ENCODE results near the gene FABP1.

The FABP1 gene

DNA sequence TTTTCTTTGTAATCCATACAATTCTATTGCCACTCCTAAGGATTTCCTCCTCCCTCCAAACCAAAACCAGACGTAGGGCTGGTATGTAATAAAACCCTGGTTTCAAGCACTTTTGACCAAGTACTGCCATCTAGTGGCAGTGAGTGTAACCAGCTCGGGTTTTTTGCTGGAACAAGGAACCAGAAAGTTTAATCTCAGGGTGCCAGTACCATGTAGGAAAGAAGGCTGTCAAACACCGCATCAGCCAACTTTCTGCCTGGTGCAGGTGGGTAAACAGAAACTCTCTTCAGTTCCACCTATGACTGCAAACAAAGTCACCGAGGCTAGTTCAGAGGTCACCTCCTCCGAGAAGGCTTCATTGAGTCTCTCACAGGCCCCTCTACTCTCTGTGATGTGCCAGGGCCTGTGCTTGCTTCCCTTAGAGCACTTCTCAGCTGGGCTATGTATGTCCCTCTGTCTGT is 32.1 kb upstream of the FABP1 start:
- Histone ChIP-seq H3K4me2 (ENCODE audit: low read length) (no peak overlapping the region), H3K4me1 (ENCODE audit: control insufficient read depth, insufficient read depth, low read length) (no peaks in the 10 kb centered on the region), H3K36me3 (ENCODE audit: insufficient read depth, low read length) (no peaks in the 10 kb centered on the region), H3K9me3 (replicated peaks; ENCODE audit: low read length) (no peaks in the 10 kb centered on the region), H3K27me3 (ENCODE audit: control insufficient read depth, insufficient read depth, low read length) (peaks cover 14% of the 10 kb centered on the region), H3K4me3 (ENCODE audit: low read length) (no peak overlapping the region), H3K9ac (ENCODE audit: low read depth, low read length) (no peak overlapping the region)

DNA sequence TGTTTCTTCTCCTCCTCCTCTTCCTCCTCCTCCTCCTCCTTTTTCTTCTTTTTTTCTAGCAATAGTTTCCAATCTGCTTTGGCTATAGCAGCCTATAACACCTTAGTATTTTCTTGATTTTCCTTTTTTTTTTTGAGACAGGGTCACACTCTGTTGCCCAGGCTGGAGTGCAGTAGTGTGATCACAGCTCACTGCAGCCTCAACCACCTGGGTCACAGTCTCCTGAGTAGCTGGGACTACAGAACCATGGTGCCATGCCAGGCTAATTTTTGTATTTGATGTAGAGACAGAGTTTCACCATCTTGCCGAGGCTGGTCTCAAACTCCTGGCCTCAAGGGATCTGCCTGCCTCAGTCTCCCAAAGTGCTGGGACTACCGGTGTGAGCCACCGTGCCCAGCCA is 31.6 kb upstream of the FABP1 start:
- Histone ChIP-seq H3K4me1 (ENCODE audit: control insufficient read depth, insufficient read depth, low read length) (no peaks in the 10 kb centered on the region), H3K9ac (ENCODE audit: low read depth, low read length) (no peak overlapping the region), H3K9me3 (replicated peaks; ENCODE audit: low read length) (no peaks in the 10 kb centered on the region), H3K36me3 (ENCODE audit: insufficient read depth, low read length) (no peaks in the 10 kb centered on the region), H3K4me2 (ENCODE audit: low read length) (no peak overlapping the region), H3K27me3 (ENCODE audit: control insufficient read depth, insufficient read depth, low read length) (peaks cover 15% of the 10 kb centered on the region), H3K4me3 (ENCODE audit: low read length) (no peak overlapping the region)

DNA sequence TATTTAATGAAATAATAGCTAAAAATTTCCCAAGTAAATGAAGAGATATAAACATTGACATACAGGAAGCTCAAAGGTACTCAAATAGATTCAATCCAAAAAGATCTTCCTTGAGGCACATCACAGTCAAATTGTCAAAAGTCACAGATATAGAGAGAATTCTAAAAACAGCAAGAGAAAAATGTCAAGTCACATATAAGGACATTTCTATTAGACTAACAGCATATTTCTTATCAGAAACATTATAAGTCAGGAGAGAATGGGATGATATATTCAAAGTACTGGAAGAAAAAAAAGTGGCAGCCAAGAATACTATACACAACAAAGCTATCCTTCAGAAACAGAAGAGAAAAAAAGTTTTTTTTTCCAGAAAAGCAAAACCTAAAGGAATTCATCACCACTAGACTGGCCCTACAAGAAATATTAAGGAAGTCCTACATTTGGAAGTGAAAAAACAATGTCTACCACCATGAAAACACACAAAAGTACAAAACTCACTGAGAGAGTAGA is 21.1 kb upstream of the FABP1 start:
- Histone ChIP-seq H3K36me3 (ENCODE audit: insufficient read depth, low read length) (no peaks in the 10 kb centered on the region), H3K9ac (ENCODE audit: low read depth, low read length) (no peak overlapping the region), H3K4me1 (ENCODE audit: control insufficient read depth, insufficient read depth, low read length) (no peaks in the 10 kb centered on the region), H3K4me3 (ENCODE audit: low read length) (no peak overlapping the region), H3K4me2 (ENCODE audit: low read length) (no peak overlapping the region), H3K27me3 (ENCODE audit: control insufficient read depth, insufficient read depth, low read length) (peaks cover 3% of the 10 kb centered on the region), H3K9me3 (replicated peaks; ENCODE audit: low read length) (no peaks in the 10 kb centered on the region)

DNA sequence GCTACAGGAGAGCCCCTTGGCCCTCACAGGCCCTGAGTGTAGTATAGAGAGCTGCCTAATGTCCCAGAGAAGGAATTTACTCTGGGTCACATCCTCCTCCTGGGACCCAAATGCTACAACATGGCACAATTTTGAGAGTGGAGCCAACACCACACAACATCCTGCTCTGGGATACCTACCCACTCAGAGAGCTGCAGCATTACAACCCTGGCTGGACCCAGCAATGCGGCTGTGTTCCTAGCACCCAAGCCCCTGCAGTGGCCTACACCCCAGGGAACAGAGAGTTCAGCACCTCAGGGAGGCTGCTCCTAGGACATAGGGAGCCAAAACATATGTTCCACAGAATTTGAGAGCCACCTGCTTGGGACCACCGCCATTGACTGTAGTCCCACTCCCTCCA is 19.3 kb upstream of the FABP1 start:
- Histone ChIP-seq H3K27me3 (ENCODE audit: control insufficient read depth, insufficient read depth, low read length) (peaks cover 10% of the 10 kb centered on the region), H3K9ac (ENCODE audit: low read depth, low read length) (no peak overlapping the region), H3K36me3 (ENCODE audit: insufficient read depth, low read length) (no peaks in the 10 kb centered on the region), H3K9me3 (replicated peaks; ENCODE audit: low read length) (no peaks in the 10 kb centered on the region), H3K4me2 (ENCODE audit: low read length) (no peak overlapping the region), H3K4me3 (ENCODE audit: low read length) (no peak overlapping the region), H3K4me1 (ENCODE audit: control insufficient read depth, insufficient read depth, low read length) (no peaks in the 10 kb centered on the region)

DNA sequence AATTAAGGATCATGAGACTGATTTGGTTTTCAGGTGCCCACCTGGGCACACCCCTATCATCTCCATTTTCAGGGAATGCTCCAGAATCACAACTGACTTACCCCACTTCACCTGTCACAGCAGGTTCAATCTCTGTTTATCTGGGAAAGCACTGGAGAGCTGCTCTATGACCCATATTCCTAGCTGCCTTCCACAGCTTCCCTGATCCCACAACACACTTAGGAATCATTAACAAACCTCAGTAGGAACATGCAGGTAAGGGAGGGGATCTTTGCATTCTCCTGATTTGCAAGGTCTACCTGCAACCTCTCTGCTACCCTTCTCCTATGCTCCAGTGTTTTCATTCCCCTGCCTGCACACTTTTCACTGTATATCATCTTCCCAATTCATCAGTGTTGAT is 18.7 kb upstream of the FABP1 start:
- no peaks in the 10 kb centered on the region for H3K4me1 ChIP-seq (ENCODE audit: control insufficient read depth, insufficient read depth, low read length)

DNA sequence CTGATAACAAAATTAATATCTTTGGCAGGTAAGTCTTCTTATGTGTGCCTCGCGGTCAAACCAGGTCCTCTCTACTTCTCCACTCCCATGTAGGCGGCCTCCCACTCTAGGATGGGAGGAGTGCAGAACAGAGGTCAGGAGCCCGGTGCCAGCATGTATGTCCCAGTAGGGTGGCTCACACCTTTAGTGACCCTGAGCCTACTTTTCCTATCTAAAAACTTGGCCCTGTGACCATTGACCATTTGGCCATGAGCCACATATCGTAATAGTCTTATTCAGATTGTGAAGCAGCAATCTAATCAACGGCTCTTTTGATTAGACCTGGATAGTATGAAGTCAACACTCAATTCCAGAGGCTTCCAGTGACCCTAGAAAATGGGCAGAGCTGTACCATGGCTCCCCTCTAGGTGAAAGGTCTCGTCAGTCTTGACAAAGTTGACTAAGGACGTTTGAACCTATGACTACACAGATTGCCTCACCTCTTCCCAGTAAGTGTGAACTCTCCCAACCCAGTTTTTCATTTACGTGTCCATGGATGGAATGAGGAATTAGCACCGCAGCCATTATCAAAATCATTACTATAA is 17.1 kb upstream of the FABP1 start:
- no peaks in the 10 kb centered on the region for H3K9me3 ChIP-seq (replicated peaks; ENCODE audit: low read length)
- no peak overlapping the region for H3K4me2 ChIP-seq (ENCODE audit: low read length)
- H3K9ac ChIP-seq (ENCODE audit: low read depth, low read length) = no peak overlapping the region
- H3K36me3 ChIP-seq (ENCODE audit: insufficient read depth, low read length) = no peaks in the 10 kb centered on the region
- H3K4me1 ChIP-seq (ENCODE audit: control insufficient read depth, insufficient read depth, low read length) = no peaks in the 10 kb centered on the region
- H3K4me3 ChIP-seq (ENCODE audit: low read length) = no peak overlapping the region
- H3K27me3 ChIP-seq (ENCODE audit: control insufficient read depth, insufficient read depth, low read length) = peaks cover 12% of the 10 kb centered on the region

More for the DNA sequence above, 18.7 kb upstream of the FABP1 start:
- Histone ChIP-seq H3K9me3 (replicated peaks; ENCODE audit: low read length) (no peaks in the 10 kb centered on the region), H3K4me3 (ENCODE audit: low read length) (no peak overlapping the region), H3K36me3 (ENCODE audit: insufficient read depth, low read length) (no peaks in the 10 kb centered on the region), H3K4me2 (ENCODE audit: low read length) (no peak overlapping the region), H3K9ac (ENCODE audit: low read depth, low read length) (no peak overlapping the region), H3K27me3 (ENCODE audit: control insufficient read depth, insufficient read depth, low read length) (peaks cover 10% of the 10 kb centered on the region)

DNA sequence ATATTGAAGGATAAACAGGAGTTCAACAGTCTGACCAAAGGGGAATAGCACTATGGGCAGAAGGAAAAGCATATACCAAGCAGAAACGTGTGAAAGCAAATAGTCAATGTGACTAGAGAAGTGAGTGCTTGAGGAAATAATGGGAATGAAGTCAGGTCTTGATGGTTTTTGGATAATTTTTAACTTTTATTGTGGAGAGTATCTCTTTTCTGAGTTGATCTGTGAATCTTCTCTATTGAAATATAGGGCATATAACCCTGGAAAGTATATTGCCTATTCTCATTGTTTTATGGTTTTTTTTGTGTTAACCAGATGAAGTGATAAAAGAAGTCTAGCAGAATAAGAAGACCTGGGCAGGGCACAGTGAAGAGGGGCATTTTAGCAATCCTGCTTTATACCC is 16.4 kb upstream of the FABP1 start:
- Histone ChIP-seq H3K4me1 (ENCODE audit: control insufficient read depth, insufficient read depth, low read length) (no peaks in the 10 kb centered on the region), H3K4me3 (ENCODE audit: low read length) (no peak overlapping the region), H3K4me2 (ENCODE audit: low read length) (no peak overlapping the region), H3K9me3 (replicated peaks; ENCODE audit: low read length) (no peaks in the 10 kb centered on the region), H3K36me3 (ENCODE audit: insufficient read depth, low read length) (no peaks in the 10 kb centered on the region), H3K27me3 (ENCODE audit: control insufficient read depth, insufficient read depth, low read length) (peaks cover 18% of the 10 kb centered on the region), H3K9ac (ENCODE audit: low read depth, low read length) (no peak overlapping the region)

DNA sequence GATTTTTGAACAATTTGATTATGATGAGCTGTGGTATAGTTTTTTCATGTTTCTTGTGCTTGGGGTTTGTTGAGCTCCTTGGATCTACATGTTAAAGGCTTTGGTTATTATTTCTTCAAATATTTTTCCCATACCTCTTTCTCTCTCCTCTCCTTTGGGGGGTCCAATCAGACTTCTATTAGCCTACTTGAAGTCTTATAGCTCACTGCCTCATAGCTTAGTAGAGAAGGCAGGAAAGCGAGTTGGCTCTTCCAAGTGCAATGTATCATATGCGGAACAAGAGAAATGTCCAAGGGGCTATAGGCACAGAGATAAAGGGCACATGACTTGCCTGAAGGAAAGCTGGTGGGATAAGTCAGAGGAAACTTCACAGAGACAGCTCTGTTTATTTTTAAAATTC is 14.1 kb upstream of the FABP1 start:
- no peak overlapping the region for H3K4me3 ChIP-seq (ENCODE audit: low read length)
- peaks cover 23% of the 10 kb centered on the region for H3K27me3 ChIP-seq (ENCODE audit: control insufficient read depth, insufficient read depth, low read length)
- no peaks in the 10 kb centered on the region for H3K4me1 ChIP-seq (ENCODE audit: control insufficient read depth, insufficient read depth, low read length)
- H3K36me3 ChIP-seq (ENCODE audit: insufficient read depth, low read length) = no peaks in the 10 kb centered on the region
- H3K9ac ChIP-seq (ENCODE audit: low read depth, low read length) = no peak overlapping the region
- H3K4me2 ChIP-seq (ENCODE audit: low read length) = no peak overlapping the region
- no peaks in the 10 kb centered on the region for H3K9me3 ChIP-seq (replicated peaks; ENCODE audit: low read length)

DNA sequence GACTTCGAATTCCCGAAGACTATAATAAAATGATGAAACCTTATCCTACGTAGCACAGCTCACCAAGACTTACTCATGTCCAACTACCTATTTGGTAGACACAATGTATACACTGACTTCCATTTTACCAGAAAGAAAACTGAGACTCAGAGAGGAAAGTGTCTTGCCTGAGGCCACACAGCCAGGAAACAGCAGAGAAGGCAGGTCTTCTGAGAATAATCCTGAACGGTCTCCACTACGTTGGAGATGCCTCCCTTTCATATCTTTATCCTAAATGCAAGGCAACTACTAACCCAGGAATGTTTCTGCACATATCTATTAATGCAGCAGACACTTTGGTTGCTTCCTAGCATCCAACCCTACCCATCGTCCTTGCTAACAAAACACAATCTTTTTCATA is 11.9 kb upstream of the FABP1 start:
- no peak overlapping the region for H3K4me2 ChIP-seq (ENCODE audit: low read length)
- peaks cover 23% of the 10 kb centered on the region for H3K27me3 ChIP-seq (ENCODE audit: control insufficient read depth, insufficient read depth, low read length)
- no peaks in the 10 kb centered on the region for H3K9me3 ChIP-seq (replicated peaks; ENCODE audit: low read length)
- H3K4me3 ChIP-seq (ENCODE audit: low read length) = no peak overlapping the region
- H3K4me1 ChIP-seq (ENCODE audit: control insufficient read depth, insufficient read depth, low read length) = no peaks in the 10 kb centered on the region
- H3K36me3 ChIP-seq (ENCODE audit: insufficient read depth, low read length) = no peaks in the 10 kb centered on the region
- no peak overlapping the region for H3K9ac ChIP-seq (ENCODE audit: low read depth, low read length)

DNA sequence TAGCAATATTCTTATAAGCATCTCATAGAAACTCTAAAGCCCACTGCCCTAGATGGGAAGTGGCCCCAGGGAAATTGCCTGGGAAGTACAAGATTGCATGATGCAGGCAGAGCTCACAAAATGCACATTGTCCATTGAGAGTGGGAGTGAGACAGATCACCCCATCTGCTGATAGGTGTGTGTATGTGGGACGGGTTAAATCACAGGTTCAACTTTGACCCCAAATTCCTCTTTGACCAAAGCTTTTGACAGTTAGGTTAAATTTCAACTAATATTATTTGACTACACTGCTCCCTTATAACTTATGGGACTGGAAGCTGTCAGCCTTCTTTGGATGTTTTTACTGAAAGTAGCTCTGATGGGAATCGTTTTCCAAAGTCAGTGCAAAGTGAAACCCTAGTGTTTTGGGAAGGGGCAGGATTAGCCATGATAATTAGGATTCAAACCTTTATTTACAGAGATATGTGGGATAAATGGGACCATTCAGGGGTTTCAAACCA is 11.4 kb upstream of the FABP1 start:
- Histone ChIP-seq H3K4me1 (ENCODE audit: control insufficient read depth, insufficient read depth, low read length) (no peaks in the 10 kb centered on the region), H3K36me3 (ENCODE audit: insufficient read depth, low read length) (no peaks in the 10 kb centered on the region), H3K9me3 (replicated peaks; ENCODE audit: low read length) (no peaks in the 10 kb centered on the region), H3K4me3 (ENCODE audit: low read length) (no peak overlapping the region), H3K27me3 (ENCODE audit: control insufficient read depth, insufficient read depth, low read length) (peaks cover 22% of the 10 kb centered on the region), H3K4me2 (ENCODE audit: low read length) (no peak overlapping the region), H3K9ac (ENCODE audit: low read depth, low read length) (no peak overlapping the region)

DNA sequence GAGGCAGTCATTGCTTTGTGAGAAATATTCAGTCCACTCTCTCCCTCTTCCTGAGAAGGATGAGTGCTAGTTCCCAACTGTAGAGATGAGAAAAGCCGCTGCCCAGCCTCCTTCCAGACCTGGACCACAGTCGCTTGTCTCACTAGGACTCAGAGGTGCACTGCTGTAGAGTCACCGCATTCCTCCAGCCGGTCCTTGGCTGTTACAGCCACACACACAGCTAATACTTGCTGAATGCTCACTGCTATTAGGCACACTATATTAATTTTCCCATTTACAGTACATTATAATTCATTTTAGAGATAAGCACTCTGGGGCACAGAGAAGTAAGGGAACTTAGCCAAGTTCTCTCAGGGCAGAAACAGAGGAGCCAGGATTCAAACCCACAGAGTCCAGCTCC is 10.0 kb upstream of the FABP1 start:
- Histone ChIP-seq H3K9me3 (replicated peaks; ENCODE audit: low read length) (no peaks in the 10 kb centered on the region), H3K4me1 (ENCODE audit: control insufficient read depth, insufficient read depth, low read length) (no peaks in the 10 kb centered on the region), H3K36me3 (ENCODE audit: insufficient read depth, low read length) (no peaks in the 10 kb centered on the region)

DNA sequence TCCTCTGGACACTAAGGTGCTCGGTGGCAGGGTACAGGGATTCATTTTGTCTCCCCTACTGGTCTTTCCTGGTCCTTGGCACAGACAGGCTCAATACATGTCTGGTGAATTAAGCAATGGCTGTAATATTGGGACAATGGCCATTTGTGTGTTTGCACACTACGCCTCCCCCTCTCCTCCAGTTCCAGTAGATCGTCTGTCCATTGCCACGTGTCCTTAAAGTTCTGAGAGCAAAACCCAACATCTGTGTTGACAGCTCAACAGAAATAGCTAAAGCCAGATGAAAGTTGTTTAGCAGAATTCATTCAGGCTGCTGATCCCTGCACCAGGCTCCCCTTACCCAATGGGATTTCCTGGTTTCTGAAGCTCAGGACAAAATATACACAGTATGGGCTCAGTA is 9.0 kb upstream of the FABP1 start:
- H3K4me2 ChIP-seq (ENCODE audit: low read length) = no peak overlapping the region
- H3K9me3 ChIP-seq (replicated peaks; ENCODE audit: low read length) = no peaks in the 10 kb centered on the region
- no peak overlapping the region for H3K4me3 ChIP-seq (ENCODE audit: low read length)

More for the DNA sequence above, 10.0 kb upstream of the FABP1 start:
- H3K4me3 ChIP-seq (ENCODE audit: low read length) = no peak overlapping the region
- H3K27me3 ChIP-seq (ENCODE audit: control insufficient read depth, insufficient read depth, low read length) = peaks cover 18% of the 10 kb centered on the region
- H3K4me2 ChIP-seq (ENCODE audit: low read length) = no peak overlapping the region
- H3K9ac ChIP-seq (ENCODE audit: low read depth, low read length) = no peak overlapping the region

More for the DNA sequence above, 9.0 kb upstream of the FABP1 start:
- Histone ChIP-seq H3K36me3 (ENCODE audit: insufficient read depth, low read length) (no peaks in the 10 kb centered on the region), H3K27me3 (ENCODE audit: control insufficient read depth, insufficient read depth, low read length) (peaks cover 18% of the 10 kb centered on the region), H3K4me1 (ENCODE audit: control insufficient read depth, insufficient read depth, low read length) (no peaks in the 10 kb centered on the region), H3K9ac (ENCODE audit: low read depth, low read length) (no peak overlapping the region)

All from skeletal muscle satellite cell (primary cell).